Breast epithelium (tissue), 3 donors: Measurements from ENCODE around the gene PHACTR1.

Experiments used
- POLR2AphosphoS5 ChIP-seq, 3 donors: sonication (generic); formaldehyde crosslinking; IDR thresholded peaks; one replicate each; pipeline ENCODE4 v1.6.1; 2017; ENCODE audit warnings: antibody characterized with exemption in 3 of 3
- TF ChIP-seq, protein P1 (sequence below), 3 donors: fragments of 450-650 bp; IDR thresholded peaks; one replicate each; pipeline ENCODE4 v1.5.1; 2016 to 2017; ENCODE audit warnings: antibody characterized with exemption in 3 of 3, mild to moderate bottlenecking in 3 of 3, moderate library complexity in 3 of 3

DNA sequence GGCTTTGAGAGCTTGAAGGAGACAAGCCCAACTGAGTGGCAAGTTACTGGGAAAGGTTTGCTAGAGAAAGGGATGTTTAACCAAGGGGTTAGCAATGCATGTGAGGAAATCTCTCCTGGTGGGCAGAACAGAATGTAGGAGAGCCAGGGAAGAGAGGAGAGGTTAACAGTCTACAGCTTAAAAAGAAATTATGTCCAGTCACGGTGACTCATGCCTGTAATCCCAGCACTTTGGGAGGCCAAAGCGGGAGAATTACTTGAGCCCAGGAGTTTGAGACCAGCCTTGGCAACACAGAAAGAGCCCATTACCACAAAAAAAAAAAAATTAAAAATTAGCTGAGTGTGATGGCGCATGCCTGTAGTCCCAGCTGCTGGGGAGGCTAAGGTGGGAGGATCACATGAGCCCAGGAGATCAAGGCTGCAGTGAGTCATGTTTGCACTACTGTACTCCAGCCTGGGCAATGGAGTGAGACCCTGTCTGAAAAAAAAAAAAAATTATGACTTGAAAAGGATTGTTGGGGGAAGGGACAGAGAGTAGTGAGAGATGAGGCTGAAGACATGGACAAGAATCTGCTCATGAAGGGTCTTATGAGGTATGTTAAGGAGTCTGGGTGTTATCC is 346.8 kb downstream of the PHACTR1 start:
- TF ChIP-seq, protein P1, sequence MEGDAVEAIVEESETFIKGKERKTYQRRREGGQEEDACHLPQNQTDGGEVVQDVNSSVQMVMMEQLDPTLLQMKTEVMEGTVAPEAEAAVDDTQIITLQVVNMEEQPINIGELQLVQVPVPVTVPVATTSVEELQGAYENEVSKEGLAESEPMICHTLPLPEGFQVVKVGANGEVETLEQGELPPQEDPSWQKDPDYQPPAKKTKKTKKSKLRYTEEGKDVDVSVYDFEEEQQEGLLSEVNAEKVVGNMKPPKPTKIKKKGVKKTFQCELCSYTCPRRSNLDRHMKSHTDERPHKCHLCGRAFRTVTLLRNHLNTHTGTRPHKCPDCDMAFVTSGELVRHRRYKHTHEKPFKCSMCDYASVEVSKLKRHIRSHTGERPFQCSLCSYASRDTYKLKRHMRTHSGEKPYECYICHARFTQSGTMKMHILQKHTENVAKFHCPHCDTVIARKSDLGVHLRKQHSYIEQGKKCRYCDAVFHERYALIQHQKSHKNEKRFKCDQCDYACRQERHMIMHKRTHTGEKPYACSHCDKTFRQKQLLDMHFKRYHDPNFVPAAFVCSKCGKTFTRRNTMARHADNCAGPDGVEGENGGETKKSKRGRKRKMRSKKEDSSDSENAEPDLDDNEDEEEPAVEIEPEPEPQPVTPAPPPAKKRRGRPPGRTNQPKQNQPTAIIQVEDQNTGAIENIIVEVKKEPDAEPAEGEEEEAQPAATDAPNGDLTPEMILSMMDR (IDR thresholded peaks at IDR 0.05) = no peak
- TF ChIP-seq POLR2AphosphoS5 (IDR thresholded peaks at IDR 0.05) = no peak
